Endothelial cell of umbilical vein (primary cell): ENCODE data around the gene MBD1.
"Not testable (repeated sequence)": the region's sequence is repeated elsewhere in the genome, so short reads cannot be mapped to it uniquely, and the experiment has no call there.

Experiments
- CTCF ChIP-seq, 2 donors: IDR thresholded peaks; 1 replicate in 1 of 2; 2 replicates in 1 of 2; pipeline ENCODE4 v1.5.1; 2011; ENCODE audit warnings: low read length in 2 of 2, mild to moderate bottlenecking in 2 of 2, moderate library complexity in 2 of 2, control low read depth in 1 of 2, inconsistent platforms in 1 of 2, low read depth in 1 of 2; ENCODE audit not compliant: insufficient read depth in 1 of 2; ENCODE audit errors: extremely low read depth in 1 of 2
- JUN ChIP-seq: IDR thresholded peaks from 2 replicates; pipeline ENCODE4 v1.6.1; 2011; ENCODE audit warnings: borderline replicate concordance, low read depth; ENCODE audit not compliant: insufficient read length, insufficient read depth
- POLR2A ChIP-seq: IDR thresholded peaks from 2 replicates; pipeline ENCODE4 v1.6.1; 2012; ENCODE audit warnings: low read depth, mild to moderate bottlenecking, control low read depth, low read length
- POLR2AphosphoS5 ChIP-seq: IDR thresholded peaks from 2 replicates; pipeline ENCODE4 v1.6.1; 2012; ENCODE audit warnings: low read depth, mild to moderate bottlenecking, control low read depth, low read length, moderate library complexity; ENCODE audit not compliant: insufficient read depth
- TF ChIP-seq, protein P1 (sequence below): IDR thresholded peaks from 2 replicates; pipeline ENCODE4 v1.6.1; 2011; ENCODE audit not compliant: insufficient read depth, insufficient read length

GRCh38 chr18:50288348-50289107, 7.2 kb upstream of the MBD1 start:
- not testable (repeated sequence) for TF ChIP-seq JUN; POLR2AphosphoS5; CTCF (IDR thresholded peaks at IDR 0.05; ENCODE audit: extremely low read depth in 1 of 2, insufficient read depth in 1 of 2, low read depth in 1 of 2, low read length in 2 of 2); POLR2A
- TF ChIP-seq, protein P1, sequence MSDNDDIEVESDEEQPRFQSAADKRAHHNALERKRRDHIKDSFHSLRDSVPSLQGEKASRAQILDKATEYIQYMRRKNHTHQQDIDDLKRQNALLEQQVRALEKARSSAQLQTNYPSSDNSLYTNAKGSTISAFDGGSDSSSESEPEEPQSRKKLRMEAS = not testable (repeated sequence)
